HG02938 (cell line): ENCODE results near the gene THSD7B.

Source experiments
- ATAC-seq: cut with Tn5 transposase; IDR thresholded peaks from one replicate; pipeline ENCODE4 v1.9.1; 2021; ENCODE audit warnings: mild to moderate bottlenecking, moderate library complexity; ENCODE audit not compliant: unreplicated experiment

The THSD7B gene

GRCh38 chr2:137151731-137152130, 386.4 kb downstream of the THSD7B start:
- no peak for ATAC-seq

DNA sequence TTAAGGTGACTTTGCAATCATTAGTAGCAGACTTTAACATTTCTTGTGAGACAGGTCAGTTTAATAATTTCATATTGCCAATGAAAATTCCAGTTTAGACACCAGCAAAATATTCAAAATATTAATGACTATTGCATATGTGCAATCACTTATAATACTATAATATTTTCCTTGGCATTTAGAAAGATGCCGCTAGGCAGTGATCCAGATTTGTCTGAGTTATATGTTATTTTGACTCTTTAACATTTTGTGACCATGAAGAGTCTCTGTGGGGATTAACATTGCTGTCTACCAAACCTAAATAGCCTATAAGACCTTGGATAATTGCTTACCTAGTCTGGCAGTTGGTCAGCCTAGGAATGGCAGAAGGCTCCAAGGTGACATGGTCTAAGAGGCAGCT, 389.6 kb downstream of the THSD7B start:
- ATAC-seq = no peak

- ATAC-seq = no peak
Measured at GRCh38 chr2:137155356-137156104, 390.2 kb downstream of the THSD7B start.

DNA sequence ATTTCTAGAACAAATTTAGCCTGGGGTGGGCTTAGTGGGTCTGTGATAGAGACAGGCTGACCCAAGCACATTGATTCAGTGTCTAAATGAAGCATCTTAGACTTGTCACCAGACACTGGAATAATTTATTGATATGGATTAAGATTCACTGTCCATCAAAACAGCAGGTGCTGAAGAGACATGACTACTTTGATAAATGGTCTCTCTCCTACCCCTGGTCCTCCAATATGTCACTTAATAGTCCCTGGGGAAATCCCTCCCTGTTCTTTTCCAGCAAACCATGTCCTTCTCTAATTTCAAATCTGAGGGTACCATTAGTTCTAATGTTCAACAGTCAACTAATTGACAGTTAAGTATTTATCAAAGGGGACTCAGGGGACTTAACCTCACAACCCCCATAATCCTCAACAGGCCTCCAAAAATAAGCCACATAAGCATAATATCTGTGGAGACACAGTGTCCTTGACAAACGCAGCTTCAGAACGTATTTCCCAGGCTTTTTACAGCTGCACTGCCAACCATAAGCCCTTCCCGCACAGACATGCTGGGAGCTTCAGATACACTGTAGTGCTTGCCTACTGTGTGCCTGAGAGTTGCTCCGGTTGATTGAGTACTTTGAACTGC, 391.0 kb downstream of the THSD7B start:
- no peak for ATAC-seq

DNA sequence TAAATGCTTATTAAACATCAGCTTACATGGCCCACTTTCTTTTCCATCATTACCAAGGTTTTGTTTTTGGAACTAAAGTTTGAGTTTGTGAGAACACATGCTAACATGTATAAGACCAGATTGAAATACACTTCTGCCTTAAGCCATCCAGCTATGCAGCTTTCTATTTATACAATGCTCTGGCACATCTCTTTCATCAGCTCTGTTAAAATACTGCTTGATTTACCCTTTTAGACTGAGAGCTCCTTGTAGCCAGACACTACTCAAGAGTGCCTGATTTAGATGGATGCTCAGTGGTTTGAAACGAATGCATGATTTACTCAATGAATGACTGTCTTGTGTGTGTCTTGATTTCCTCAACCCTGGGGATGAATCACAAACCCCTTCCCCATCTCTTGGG, 392.5 kb downstream of the THSD7B start:
- ATAC-seq = no peak

- ATAC-seq = no peak
Measured at GRCh38 chr2:137161250-137161649, 395.9 kb downstream of the THSD7B start.

- ATAC-seq = no peak
Measured at GRCh38 chr2:137165968-137166367, 400.6 kb downstream of the THSD7B start.

DNA sequence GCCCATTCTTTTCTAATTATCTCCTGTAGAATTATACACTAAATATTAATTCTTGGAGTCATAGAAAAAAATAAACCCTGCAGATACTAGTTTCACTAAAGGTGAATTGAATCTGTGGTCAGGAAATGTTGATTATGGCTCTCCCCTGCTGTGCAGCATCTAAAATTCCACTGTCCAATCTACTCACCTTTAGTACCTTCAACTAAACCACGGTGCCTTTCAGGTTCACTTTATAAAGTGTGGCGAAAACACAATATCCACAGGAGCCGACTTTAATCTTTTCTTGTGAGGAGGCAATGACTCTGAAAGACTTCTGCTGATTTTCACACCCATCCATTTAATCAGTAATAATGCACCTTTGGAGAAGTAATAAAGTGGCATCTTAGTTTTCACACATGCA, 402.3 kb downstream of the THSD7B start:
- no peak for ATAC-seq

DNA sequence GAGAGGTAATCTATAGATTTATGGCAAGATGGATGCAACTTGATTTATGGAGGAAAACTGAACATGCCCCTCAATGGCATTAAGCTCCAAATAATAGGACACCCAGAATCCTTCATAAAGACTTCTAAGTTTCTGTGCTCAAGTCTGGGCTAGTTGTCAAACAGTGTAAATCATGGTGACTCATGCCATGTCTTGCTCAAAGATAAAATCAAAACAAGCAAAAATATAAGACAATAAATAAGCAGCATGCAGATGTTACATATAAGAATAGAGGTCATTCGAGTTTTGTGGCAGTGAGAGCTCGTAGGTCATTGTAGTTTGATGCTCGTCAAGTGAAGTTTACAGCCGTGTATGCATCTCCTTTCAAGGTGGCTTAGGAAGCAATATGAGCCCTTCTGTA, 403.2 kb downstream of the THSD7B start:
- ATAC-seq = no peak

GRCh38 chr2:137172162-137172561, 406.8 kb downstream of the THSD7B start:
- ATAC-seq = no peak

- ATAC-seq = peak; percentile 94
Measured at GRCh38 chr2:137173463-137173862, 408.1 kb downstream of the THSD7B start.

DNA sequence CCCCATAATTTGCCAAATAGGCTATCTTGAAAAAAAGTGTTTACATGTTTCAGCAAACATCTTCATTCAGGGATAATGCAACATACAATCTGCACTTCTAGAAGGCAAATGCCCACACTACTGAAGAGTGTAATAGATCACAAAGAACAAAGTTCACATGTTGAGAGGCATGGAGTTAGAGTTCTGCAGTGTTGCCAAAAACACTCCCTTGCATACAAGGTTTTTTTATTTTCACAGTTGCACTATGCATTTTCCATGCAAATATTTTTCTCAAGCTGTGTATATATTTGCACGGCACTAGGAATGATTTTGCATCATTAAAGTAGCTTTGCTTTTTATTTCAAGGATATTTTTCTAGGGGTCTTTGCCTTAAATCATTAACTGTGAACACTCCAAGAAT, 409.9 kb downstream of the THSD7B start:
- no peak for ATAC-seq

- ATAC-seq = no peak
Measured at GRCh38 chr2:137178951-137179377, 413.6 kb downstream of the THSD7B start.

- no peak for ATAC-seq
Measured at GRCh38 chr2:137179542-137179941, 414.2 kb downstream of the THSD7B start.

GRCh38 chr2:137180012-137180411, 414.7 kb downstream of the THSD7B start:
- no peak for ATAC-seq

- no peak for ATAC-seq
Measured at GRCh38 chr2:137181370-137181769, 416.0 kb downstream of the THSD7B start.

DNA sequence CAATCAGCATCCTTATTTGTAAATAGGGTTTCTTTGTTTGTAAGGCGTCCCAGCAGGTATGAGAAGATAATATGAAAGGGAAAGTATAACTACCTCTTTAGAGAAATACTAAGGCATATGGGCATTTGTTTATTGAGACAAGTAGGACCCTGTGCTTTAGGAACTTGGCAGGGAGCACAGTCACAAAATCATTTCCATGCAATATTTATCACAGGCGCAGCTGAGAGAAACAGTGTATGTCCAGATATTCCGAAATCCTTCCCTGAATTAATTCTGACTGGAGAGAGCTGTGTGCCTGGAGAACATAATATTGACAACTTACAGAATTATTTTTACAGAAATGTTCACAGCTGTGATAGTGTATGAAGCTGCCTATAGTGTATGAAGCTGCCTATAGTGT, 416.7 kb downstream of the THSD7B start:
- no peak for ATAC-seq

DNA sequence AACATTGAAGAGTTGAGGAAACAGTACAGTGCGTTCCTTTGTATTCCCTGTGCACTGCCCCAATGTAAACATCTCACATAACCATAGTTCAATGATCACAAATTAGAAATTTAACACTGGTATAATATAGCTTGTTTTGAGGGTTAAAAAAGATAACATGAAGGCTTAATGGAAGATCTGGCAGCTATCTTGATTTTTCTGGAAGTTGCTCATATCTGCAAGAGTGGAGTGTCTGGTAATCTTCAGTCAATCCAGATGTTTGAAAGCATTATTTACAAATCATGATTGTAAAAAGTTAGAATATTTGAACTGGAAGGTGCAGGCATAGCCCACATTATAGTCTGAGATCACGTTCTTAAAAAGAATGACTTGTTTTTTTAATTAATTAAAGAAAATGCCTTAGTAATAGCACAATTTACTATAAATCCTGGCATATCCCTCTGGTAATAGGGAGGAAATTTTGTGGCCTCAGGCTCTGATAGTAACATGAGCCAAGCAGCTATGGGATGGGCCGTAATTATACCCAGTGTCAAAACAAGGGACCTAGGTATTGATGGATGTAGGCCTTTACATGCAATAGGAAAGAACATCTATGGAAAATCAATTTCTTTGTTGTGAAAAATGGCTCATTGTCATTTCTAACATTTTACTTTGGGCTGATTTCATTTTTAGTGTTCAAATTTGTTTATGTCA, 418.0 kb downstream of the THSD7B start:
- no peak for ATAC-seq

GRCh38 chr2:137185378-137186078, 420.2 kb downstream of the THSD7B start:
- no peak for ATAC-seq

DNA sequence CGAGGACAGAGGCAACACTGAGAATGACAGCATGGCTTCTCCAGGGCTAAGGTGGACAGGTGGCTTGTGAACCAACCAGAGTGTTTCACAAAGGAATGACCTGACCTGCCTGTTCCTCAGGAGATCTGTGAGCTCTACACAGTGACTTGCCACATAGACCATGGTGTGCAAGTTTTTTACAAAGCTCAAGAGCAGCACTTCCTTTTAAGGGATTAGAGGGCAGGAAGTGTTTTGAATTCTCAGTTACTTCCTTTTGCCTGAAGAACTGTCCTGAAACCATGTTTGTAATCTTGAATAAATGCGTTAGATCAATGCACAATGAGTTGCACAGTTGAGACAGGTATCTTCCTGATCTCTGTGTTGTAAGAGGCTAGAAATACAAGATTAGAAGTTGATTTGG, 421.9 kb downstream of the THSD7B start:
- no peak for ATAC-seq

DNA sequence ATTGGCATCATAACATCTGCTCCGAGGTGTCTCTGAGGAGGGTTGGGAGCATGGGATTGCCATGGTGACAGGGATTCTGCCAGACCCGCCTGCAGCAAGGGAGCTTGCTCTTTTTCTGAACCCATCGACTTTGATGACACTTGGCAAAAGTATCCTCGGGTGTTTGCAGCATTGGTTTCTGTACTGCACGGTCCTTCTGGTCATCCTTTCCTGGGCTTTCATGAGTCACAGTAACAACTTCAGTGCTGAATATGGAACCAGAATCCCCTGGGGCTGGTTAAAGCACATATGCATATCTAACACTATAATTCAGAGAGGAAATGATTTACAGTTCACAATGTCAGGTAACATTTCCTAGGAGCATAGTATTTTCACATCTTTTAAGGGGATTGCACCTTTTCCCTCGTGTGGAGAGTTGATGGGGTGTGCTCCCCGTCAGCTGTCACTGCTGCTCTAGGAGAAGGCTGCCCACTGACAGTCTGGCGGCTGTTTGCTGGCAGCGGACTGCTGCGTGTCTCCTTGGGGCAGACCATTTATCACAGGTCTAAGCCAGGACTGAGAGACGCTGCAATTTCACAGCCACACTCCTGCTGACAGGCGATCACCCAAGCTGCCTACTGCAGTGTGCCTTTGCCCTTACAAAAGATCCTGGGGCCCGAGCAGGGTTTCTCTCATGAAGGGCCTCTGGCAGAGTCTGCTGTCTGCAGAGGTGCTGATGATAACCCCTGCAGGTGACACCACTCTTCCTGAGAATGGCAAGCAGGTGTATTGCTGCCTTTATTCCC, 425.3 kb downstream of the THSD7B start:
- ATAC-seq = no peak
